Hematopoietic multipotent progenitor cell treated with erythropoietin and hydrocortisone succinate and interleukin-3 and kit ligand, for 8 days (in vitro differentiated cells): ENCODE data around the gene MAPKBP1.
A peak's percentile ranks its signal among the peaks of the same experiment; 100 is the strongest.

ENCODE experiments used
- DNase-seq: peaks from one replicate; pipeline ENCODE4 v3.0.0-alpha.2; 2015

MAPKBP1 gene

GRCh38 chr15:41810651-41811431 is 36.6 kb downstream of the MAPKBP1 start:
- DNase-seq = no peak

GRCh38 chr15:41811432-41812195 is 37.3 kb downstream of the MAPKBP1 start:
- DNase-seq = peak; percentile 82

- DNase-seq = no peak
Observed at GRCh38 chr15:41812820-41813375, 38.6 kb downstream of the MAPKBP1 start.

GRCh38 chr15:41813426-41813825 is 39.1 kb downstream of the MAPKBP1 start:
- DNase-seq = no peak

- DNase-seq = no peak
Observed at GRCh38 chr15:41814534-41814933, 40.2 kb downstream of the MAPKBP1 start.

- DNase-seq = no peak
Observed at GRCh38 chr15:41816788-41817187, 42.5 kb downstream of the MAPKBP1 start.

GRCh38 chr15:41817327-41817726 is 43.0 kb downstream of the MAPKBP1 start:
- DNase-seq = no peak

GRCh38 chr15:41817781-41818180 is 43.5 kb downstream of the MAPKBP1 start:
- DNase-seq = no peak

GRCh38 chr15:41819455-41820050 is 45.3 kb downstream of the MAPKBP1 start:
- no peak for DNase-seq

GRCh38 chr15:41820791-41821423 is 46.6 kb downstream of the MAPKBP1 start:
- no peak for DNase-seq

- DNase-seq = no peak
Observed at GRCh38 chr15:41821831-41822230, 47.5 kb downstream of the MAPKBP1 start.

GRCh38 chr15:41822471-41822870 is 48.2 kb downstream of the MAPKBP1 start:
- DNase-seq = no peak

- no peak for DNase-seq
Observed at GRCh38 chr15:41822957-41823356, 48.7 kb downstream of the MAPKBP1 start.

- DNase-seq = no peak
Observed at GRCh38 chr15:41823502-41823901, 49.2 kb downstream of the MAPKBP1 start.

- no peak for DNase-seq
Observed at GRCh38 chr15:41824062-41824745, 49.9 kb downstream of the MAPKBP1 start.

- no peak for DNase-seq
Observed at GRCh38 chr15:41825145-41825544, 50.9 kb downstream of the MAPKBP1 start.

- no peak for DNase-seq
Observed at GRCh38 chr15:41825572-41826535, 51.6 kb downstream of the MAPKBP1 start.

GRCh38 chr15:41827290-41827879 is 53.1 kb downstream of the MAPKBP1 start:
- DNase-seq = no peak

GRCh38 chr15:41827880-41828806 is 53.9 kb downstream of the MAPKBP1 start, which contains the start of gene JMJD7:
Gene JMJD7 (plus strand): TSS chr15:41828092. CDS start chr15:41828125, 33 bp downstream.
- DNase-seq = peak; percentile 75

- peak; percentile 2 for DNase-seq
Observed at GRCh38 chr15:41828807-41829141, 54.5 kb downstream of the MAPKBP1 start.
